Mammary epithelial cell (primary cell): ENCODE results near the gene ERC1.
"Not testable (repeated sequence)": the region's sequence is repeated elsewhere in the genome, so short reads cannot be mapped to it uniquely, and the experiment has no call there.

Experiments
- EZH2 ChIP-seq: IDR thresholded peaks from 2 replicates; pipeline ENCODE4 v1.6.1; 2012; ENCODE audit warnings: low read length, inconsistent platforms, borderline replicate concordance
- TF ChIP-seq, protein P1 (sequence below), 2 donors: IDR thresholded peaks in 1 of 2; conservative IDR thresholded peaks in 1 of 2; 2 replicates each; pipeline ENCODE4 v1.5.1; 2011 to 2012; ENCODE audit warnings: inconsistent platforms in 2 of 2, low read length in 2 of 2, mild to moderate bottlenecking in 2 of 2, control low read depth in 1 of 2, low read depth in 1 of 2; ENCODE audit not compliant: insufficient read depth in 1 of 2; ENCODE audit errors: extremely low read depth in 1 of 2

- TF ChIP-seq, protein P1, sequence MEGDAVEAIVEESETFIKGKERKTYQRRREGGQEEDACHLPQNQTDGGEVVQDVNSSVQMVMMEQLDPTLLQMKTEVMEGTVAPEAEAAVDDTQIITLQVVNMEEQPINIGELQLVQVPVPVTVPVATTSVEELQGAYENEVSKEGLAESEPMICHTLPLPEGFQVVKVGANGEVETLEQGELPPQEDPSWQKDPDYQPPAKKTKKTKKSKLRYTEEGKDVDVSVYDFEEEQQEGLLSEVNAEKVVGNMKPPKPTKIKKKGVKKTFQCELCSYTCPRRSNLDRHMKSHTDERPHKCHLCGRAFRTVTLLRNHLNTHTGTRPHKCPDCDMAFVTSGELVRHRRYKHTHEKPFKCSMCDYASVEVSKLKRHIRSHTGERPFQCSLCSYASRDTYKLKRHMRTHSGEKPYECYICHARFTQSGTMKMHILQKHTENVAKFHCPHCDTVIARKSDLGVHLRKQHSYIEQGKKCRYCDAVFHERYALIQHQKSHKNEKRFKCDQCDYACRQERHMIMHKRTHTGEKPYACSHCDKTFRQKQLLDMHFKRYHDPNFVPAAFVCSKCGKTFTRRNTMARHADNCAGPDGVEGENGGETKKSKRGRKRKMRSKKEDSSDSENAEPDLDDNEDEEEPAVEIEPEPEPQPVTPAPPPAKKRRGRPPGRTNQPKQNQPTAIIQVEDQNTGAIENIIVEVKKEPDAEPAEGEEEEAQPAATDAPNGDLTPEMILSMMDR (conservative IDR thresholded peaks at IDR 0.05 in 1 of 2, IDR thresholded peaks at IDR 0.05 in 1 of 2; ENCODE audit: extremely low read depth in 1 of 2, insufficient read depth in 1 of 2, low read depth in 1 of 2, low read length in 2 of 2) = not testable (repeated sequence)
- TF ChIP-seq EZH2 = not testable (repeated sequence)
Measured at GRCh38 chr12:1198854-1199253, 207.8 kb downstream of the ERC1 start.
